ENCODE results near the gene RNF7.

DNA sequence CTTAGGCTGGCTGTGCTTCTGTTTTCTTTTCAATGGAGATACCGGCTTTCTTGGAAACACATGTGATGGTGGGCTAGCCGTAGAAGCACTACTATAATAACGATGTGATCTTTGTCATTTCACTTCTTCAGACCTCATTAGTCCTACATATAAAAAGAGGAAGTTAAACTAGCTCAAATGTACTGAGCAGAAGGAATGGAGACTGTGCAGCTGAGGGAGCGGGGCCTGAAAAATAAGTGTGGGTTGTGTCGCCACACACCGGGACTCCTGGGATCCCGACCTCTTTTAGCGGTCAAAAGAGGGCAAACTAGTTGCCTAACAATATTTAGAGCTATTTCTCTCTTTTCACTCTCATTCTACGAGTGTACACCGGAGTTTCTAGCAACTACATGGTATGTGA lies 1.0 kb upstream of the RNF7 start:
- no peak for TF ChIP-seq POLR2A (IDR thresholded peaks at IDR 0.05)
- TF ChIP-seq CTCF (IDR thresholded peaks at IDR 0.05), result no peak
